PC-9 (cell line): Measurements from ENCODE around the gene SLC66A2. TPM values are rescaled to one million over a fixed set of nuclear protein-coding genes. Genes with fewer than 3 reads are reported as not detected.

Source experiments
- BruUV-seq: library from RNA; stranded (reverse); fragments of 400-500 nt; replicated peaks from 2 replicates; lab custom pipeline; 2021; lab: Mats Ljungman, UMichigan
- CTCF ChIA-PET: fragments of 300-600 bp; sonication (Branson Sonifier 250); formaldehyde crosslinking; loops from one replicate; lab custom pipeline; 2022; ENCODE audit warnings: antibody characterized with exemption; lab: Charles Lee
- POLR2A ChIA-PET: fragments of 300-600 bp; sonication (Branson Sonifier 250); formaldehyde crosslinking; loops from one replicate; lab custom pipeline; 2022; ENCODE audit warnings: antibody characterized with exemption; ENCODE audit not compliant: unreplicated experiment; lab: Charles Lee
- DNase-seq, 2 experiments: peaks; one replicate each; pipeline versions ENCODE4 v3.0.0 to v3.0.0-alpha.2; 2015 to 2022; ENCODE audit warnings: mixed read lengths in 1 of 2
- H2AFZ ChIP-seq: fragments of 200-600 bp; sonication (generic); 2 replicates; pipeline ENCODE4 v1.8.1; 2017; ENCODE audit warnings: antibody characterized with exemption
- H3F3A ChIP-seq: fragments of 200-600 bp; sonication (generic); 2 replicates; pipeline ENCODE4 v1.8.1; 2017; ENCODE audit warnings: antibody characterized with exemption, mild to moderate bottlenecking, low read depth; ENCODE audit not compliant: insufficient read depth
- H3K27ac ChIP-seq: fragments of 200-600 bp; sonication (generic); 2 replicates; pipeline ENCODE4 v1.6.1; 2016; ENCODE audit warnings: mixed run types
- H3K27me3 ChIP-seq: fragments of 200-600 bp; sonication (generic); 2 replicates; pipeline ENCODE4 v1.6.1; 2016; ENCODE audit warnings: low read depth, mixed run types; ENCODE audit not compliant: insufficient read depth
- H3K36me3 ChIP-seq: fragments of 200-600 bp; sonication (generic); 2 replicates; pipeline ENCODE4 v1.6.1; 2016; ENCODE audit warnings: low read depth, mixed run types
- H3K4me1 ChIP-seq: fragments of 200-600 bp; sonication (generic); replicated peaks from 2 replicates; pipeline ENCODE4 v1.6.1; 2016; ENCODE audit warnings: mixed run types; ENCODE audit not compliant: insufficient read depth
- H3K4me2 ChIP-seq: fragments of 200-600 bp; sonication (generic); 2 replicates; pipeline ENCODE4 v1.6.1; 2017; ENCODE audit warnings: mixed run types
- H3K4me3 ChIP-seq: fragments of 200-600 bp; sonication (generic); 2 replicates; pipeline ENCODE4 v1.6.1; 2016; ENCODE audit warnings: mixed run types
- H3K79me2 ChIP-seq: fragments of 200-600 bp; sonication (generic); 2 replicates; pipeline ENCODE4 v1.6.1; 2017; ENCODE audit warnings: low read depth, mixed run types
- H3K9me2 ChIP-seq: fragments of 200-600 bp; sonication (generic); 2 replicates; pipeline ENCODE4 v1.8.1; 2017; ENCODE audit warnings: mild to moderate bottlenecking; ENCODE audit not compliant: insufficient read depth
- H3K9me3 ChIP-seq: fragments of 200-600 bp; sonication (generic); 2 replicates; pipeline ENCODE4 v1.8.1; 2016; ENCODE audit warnings: low read depth; ENCODE audit not compliant: insufficient read depth
- H4K20me1 ChIP-seq: fragments of 200-600 bp; sonication (generic); 2 replicates; pipeline ENCODE4 v1.8.1; 2017; ENCODE audit not compliant: insufficient read depth
- CTCF ChIP-seq: fragments of 200-600 bp; sonication (generic); conservative IDR thresholded peaks from 2 replicates; pipeline ENCODE4 v1.6.1; 2017; ENCODE audit warnings: mixed run types, antibody characterized with exemption, mild to moderate bottlenecking, moderate library complexity
- EZH2 ChIP-seq: fragments of 200-600 bp; sonication (generic); IDR thresholded peaks from 2 replicates; pipeline ENCODE4 v1.8.0; 2017; ENCODE audit warnings: antibody characterized with exemption, low read depth
- intact Hi-C: fragments of 100-400 bp; cut with micrococcal nuclease; formaldehyde crosslinking; loops from one replicate; pipeline ENCODE4 v1.10.0; 2022; ENCODE audit not compliant: unreplicated experiment
- total RNA-seq: library from RNA; stranded (reverse); gene quantifications from 2 replicates; pipeline ENCODE4 v1.2.3, GENCODE V29; 2021

SLC66A2 gene
- total RNA-seq, 1 experiment from 2014 or later = 24.3 TPM

- no TSS peak for BruUV-seq
- Histone ChIP-seq H3K36me3 (no peaks in the 10 kb centered on the region), H3K4me2 (no peak overlapping the region), H2AFZ (no peak overlapping the region), H4K20me1 (no peaks in the 10 kb centered on the region), H3K27ac (no peak overlapping the region), H3K9me2 (no peaks in the 10 kb centered on the region), H3F3A (no peaks in the 10 kb centered on the region), H3K79me2 (no peaks in the 10 kb centered on the region), H3K4me3 (no peak overlapping the region), H3K9me3 (no peaks in the 10 kb centered on the region), H3K27me3 (no peaks in the 10 kb centered on the region), H3K4me1 (no peaks in the 10 kb centered on the region)
- intact Hi-C loops = no loop called here
- ChIA-PET CTCF (no interaction called here), POLR2A (no interaction called here)
- no peak for DNase-seq
- TF ChIP-seq CTCF = no peak
Observed at GRCh38 chr18:79911344-79912270, 39.8 kb downstream of the SLC66A2 start.

GRCh38 chr18:79910563-79911343 is 40.7 kb downstream of the SLC66A2 start:
- ChIA-PET POLR2A (no interaction called here), CTCF (no interaction called here)
- no peak for DNase-seq
- Histone ChIP-seq H3K4me2 (no peak overlapping the region), H3K36me3 (no peaks in the 10 kb centered on the region), H3K4me3 (no peak overlapping the region), H3K9me3 (no peaks in the 10 kb centered on the region), H3K79me2 (no peaks in the 10 kb centered on the region), H3K27ac (no peak overlapping the region), H3K9me2 (no peaks in the 10 kb centered on the region), H4K20me1 (no peaks in the 10 kb centered on the region), H3F3A (no peaks in the 10 kb centered on the region), H2AFZ (no peak overlapping the region), H3K27me3 (no peaks in the 10 kb centered on the region), H3K4me1 (no peaks in the 10 kb centered on the region)
- no TSS peak for BruUV-seq
- intact Hi-C loops = no loop called here
- no peak for TF ChIP-seq EZH2
- TF ChIP-seq CTCF = no peak

GRCh38 chr18:79906706-79907105 is 44.7 kb downstream of the SLC66A2 start:
- H3K4me1 ChIP-seq = no peaks in the 10 kb centered on the region
- H3K36me3 ChIP-seq = no peaks in the 10 kb centered on the region
- H4K20me1 ChIP-seq = no peaks in the 10 kb centered on the region
- H3K79me2 ChIP-seq = no peaks in the 10 kb centered on the region
- no peak overlapping the region for H2AFZ ChIP-seq
- H3K4me2 ChIP-seq = no peak overlapping the region
- no peaks in the 10 kb centered on the region for H3K9me2 ChIP-seq
- intact Hi-C loops = no loop called here
- no peak overlapping the region for H3K4me3 ChIP-seq
- H3K27me3 ChIP-seq = no peaks in the 10 kb centered on the region
- DNase-seq = no peak
- CTCF ChIA-PET = no interaction called here
- H3K9me3 ChIP-seq = no peaks in the 10 kb centered on the region
- no TSS peak for BruUV-seq
- H3K27ac ChIP-seq = no peak overlapping the region
- POLR2A ChIA-PET = no interaction called here
- H3F3A ChIP-seq = no peaks in the 10 kb centered on the region
- TF ChIP-seq CTCF (no peak), EZH2 (no peak)
